ENCODE measurements around the gene HMGB1. TPM values are rescaled to one million over a fixed set of nuclear protein-coding genes. Genes with fewer than 3 reads are reported as not detected.

The HMGB1 gene
- total and polyA plus RNA-seq, 2 of the 13 experiments (the other 11 are each of a cell fraction or from before 2014, with no cell fraction given), result 115 to 584 TPM

- TF ChIP-seq KAT8 (CRISPR knock-in tag; IDR thresholded peaks at IDR 0.05) (peak; percentile 44), FOSL1 (CRISPR knock-in tag; IDR thresholded peaks at IDR 0.05; ENCODE audit: borderline replicate concordance) (no peak), ZNF512 (CRISPR knock-in tag; IDR thresholded peaks at IDR 0.05) (no peak), HDAC1 (CRISPR knock-in tag; IDR thresholded peaks at IDR 0.05) (peak; percentile 66; the same call in 1 of the 2 replicates), FOXK1 (CRISPR knock-in tag; IDR thresholded peaks at IDR 0.05; ENCODE audit: borderline replicate concordance, low read depth) (no peak; the same call in 1 of the 2 replicates), FOXM1 (CRISPR knock-in tag; IDR thresholded peaks at IDR 0.05) (no peak), PTBP1 (IDR thresholded peaks at IDR 0.05; ENCODE audit: low read depth, low read length, poor library complexity, severe bottlenecking) (no peak), ZNF253 (CRISPR knock-in tag; IDR thresholded peaks at IDR 0.05; ENCODE audit: borderline replicate concordance) (no peak), YEATS2 (CRISPR knock-in tag; IDR thresholded peaks at IDR 0.05; ENCODE audit: borderline replicate concordance) (peak; percentile 67; the same call in 1 of the 2 replicates), SIX1 (CRISPR knock-in tag; IDR thresholded peaks at IDR 0.05; ENCODE audit: borderline replicate concordance) (no peak), NONO (IDR thresholded peaks at IDR 0.05) (no peak), NONO (CRISPR knock-in tag; conservative IDR thresholded peaks at IDR 0.05) (no peak), PAX8 (CRISPR knock-in tag; IDR thresholded peaks at IDR 0.05; ENCODE audit: borderline replicate concordance) (no peak; the same call in 1 of the 2 replicates), ZNF768 (CRISPR knock-in tag; IDR thresholded peaks at IDR 0.05) (peak; percentile 31; the same call in 1 of the 2 replicates), ATM (IDR thresholded peaks at IDR 0.05; ENCODE audit: borderline replicate concordance) (no peak), REST (IDR thresholded peaks at IDR 0.05; ENCODE audit: borderline replicate concordance in 1 of 2, low read depth in 1 of 2, low read length in 2 of 2) (no peak), CREBL2 (CRISPR knock-in tag; IDR thresholded peaks at IDR 0.05; ENCODE audit: borderline replicate concordance) (peak; percentile 63; the same call in 1 of the 2 replicates), CEBPZ (IDR thresholded peaks at IDR 0.05; ENCODE audit: low read length) (no peak)
Measured at GRCh38 chr13:30408319-30409101, 57.2 kb downstream of the HMGB1 start (continued).

Data from HepG2 (cell line).